DOHH2 (cell line): ENCODE measurements around the gene ABCC8.

Experiments
- CTCF ChIP-seq: fragments of 200-600 bp; sonication (generic); IDR thresholded peaks from one replicate; pipeline ENCODE4 v1.5.1; 2014; ENCODE audit warnings: antibody characterized with exemption, mild to moderate bottlenecking, low read depth, low read length; ENCODE audit not compliant: poor library complexity, severe bottlenecking
- EZH2phosphoT487 ChIP-seq: fragments of 200-600 bp; sonication (generic); IDR thresholded peaks from 2 replicates; pipeline ENCODE4 v1.6.1; 2017; ENCODE audit warnings: borderline replicate concordance, mild to moderate bottlenecking, antibody characterized with exemption, low read length, moderate library complexity, mixed read lengths

DNA sequence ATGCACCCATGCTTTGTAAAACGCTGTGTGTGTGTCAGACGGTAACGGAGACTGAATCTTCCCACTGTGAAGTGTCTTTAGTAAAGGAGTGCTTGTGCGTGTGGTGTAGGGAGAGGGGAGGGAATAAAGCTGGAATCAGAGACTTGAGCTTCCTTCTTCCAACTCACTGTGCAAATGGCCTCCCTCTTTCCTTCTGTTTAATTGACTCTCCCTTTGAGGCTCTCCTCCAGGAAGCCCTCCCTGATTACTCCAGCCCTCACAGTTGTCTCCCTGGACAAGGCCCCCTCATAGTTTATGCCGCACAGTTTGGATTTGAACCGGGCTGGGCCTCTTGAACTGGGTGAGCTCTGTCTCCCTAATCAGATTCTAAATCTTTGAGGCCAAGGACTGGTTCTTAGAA is 65.2 kb downstream of the ABCC8 start:
- TF ChIP-seq CTCF = no peak
- TF ChIP-seq EZH2phosphoT487 = no peak
